ENCODE measurements around the gene GRIK3. TPM values are rescaled to one million over a fixed set of nuclear protein-coding genes. Genes with fewer than 3 reads are reported as not detected.

The GRIK3 gene
- total RNA-seq, 4 donors from 2014 or later = under 0.01 to 0.16 TPM; not detected in 2

DNA sequence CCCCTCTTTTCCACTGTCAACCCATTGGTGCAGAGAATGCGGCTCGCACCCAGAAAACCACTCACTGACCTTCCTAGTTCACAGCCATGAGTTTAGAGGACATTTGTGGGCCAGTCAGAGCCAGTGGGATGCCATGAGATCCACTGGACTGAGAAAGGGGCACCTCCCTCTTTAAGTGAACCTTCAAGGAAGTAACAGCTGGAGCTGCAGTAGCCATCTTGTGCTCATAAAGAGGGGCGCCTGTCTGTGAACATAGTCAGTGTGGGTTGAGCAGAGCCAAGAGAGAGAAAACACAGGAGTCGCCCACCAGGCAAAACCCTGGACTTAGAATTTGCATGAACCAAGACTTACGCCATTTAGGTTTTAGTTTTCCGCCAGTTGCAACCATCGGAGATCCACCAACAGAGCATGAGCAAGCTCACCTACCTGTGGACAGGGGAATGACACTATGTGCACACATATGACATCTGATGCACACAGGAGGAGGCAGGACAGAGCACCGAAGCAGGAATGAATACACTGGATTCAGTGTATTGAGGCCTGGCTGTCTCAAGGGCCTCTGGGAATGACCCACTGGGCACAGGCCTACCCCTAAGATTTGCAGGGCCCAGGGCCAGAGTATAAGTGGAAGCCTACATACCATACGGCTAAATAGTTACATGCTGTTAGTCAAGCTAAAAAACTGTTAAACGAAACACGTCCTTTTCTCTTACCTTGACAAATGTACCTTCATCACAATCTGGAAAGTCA, 151.6 kb downstream of the GRIK3 start:
- TF ChIP-seq, protein P1, sequence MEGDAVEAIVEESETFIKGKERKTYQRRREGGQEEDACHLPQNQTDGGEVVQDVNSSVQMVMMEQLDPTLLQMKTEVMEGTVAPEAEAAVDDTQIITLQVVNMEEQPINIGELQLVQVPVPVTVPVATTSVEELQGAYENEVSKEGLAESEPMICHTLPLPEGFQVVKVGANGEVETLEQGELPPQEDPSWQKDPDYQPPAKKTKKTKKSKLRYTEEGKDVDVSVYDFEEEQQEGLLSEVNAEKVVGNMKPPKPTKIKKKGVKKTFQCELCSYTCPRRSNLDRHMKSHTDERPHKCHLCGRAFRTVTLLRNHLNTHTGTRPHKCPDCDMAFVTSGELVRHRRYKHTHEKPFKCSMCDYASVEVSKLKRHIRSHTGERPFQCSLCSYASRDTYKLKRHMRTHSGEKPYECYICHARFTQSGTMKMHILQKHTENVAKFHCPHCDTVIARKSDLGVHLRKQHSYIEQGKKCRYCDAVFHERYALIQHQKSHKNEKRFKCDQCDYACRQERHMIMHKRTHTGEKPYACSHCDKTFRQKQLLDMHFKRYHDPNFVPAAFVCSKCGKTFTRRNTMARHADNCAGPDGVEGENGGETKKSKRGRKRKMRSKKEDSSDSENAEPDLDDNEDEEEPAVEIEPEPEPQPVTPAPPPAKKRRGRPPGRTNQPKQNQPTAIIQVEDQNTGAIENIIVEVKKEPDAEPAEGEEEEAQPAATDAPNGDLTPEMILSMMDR (IDR thresholded peaks at IDR 0.05; ENCODE audit: low read depth) = no peak

GRCh38 chr1:36881541-36881940, 152.8 kb downstream of the GRIK3 start:
- TF ChIP-seq, protein P1 (IDR thresholded peaks at IDR 0.05; ENCODE audit: low read depth) = no peak

GRCh38 chr1:36881068-36881405, 153.3 kb downstream of the GRIK3 start:
- TF ChIP-seq, protein P1 (IDR thresholded peaks at IDR 0.05; ENCODE audit: low read depth) = no peak

DNA sequence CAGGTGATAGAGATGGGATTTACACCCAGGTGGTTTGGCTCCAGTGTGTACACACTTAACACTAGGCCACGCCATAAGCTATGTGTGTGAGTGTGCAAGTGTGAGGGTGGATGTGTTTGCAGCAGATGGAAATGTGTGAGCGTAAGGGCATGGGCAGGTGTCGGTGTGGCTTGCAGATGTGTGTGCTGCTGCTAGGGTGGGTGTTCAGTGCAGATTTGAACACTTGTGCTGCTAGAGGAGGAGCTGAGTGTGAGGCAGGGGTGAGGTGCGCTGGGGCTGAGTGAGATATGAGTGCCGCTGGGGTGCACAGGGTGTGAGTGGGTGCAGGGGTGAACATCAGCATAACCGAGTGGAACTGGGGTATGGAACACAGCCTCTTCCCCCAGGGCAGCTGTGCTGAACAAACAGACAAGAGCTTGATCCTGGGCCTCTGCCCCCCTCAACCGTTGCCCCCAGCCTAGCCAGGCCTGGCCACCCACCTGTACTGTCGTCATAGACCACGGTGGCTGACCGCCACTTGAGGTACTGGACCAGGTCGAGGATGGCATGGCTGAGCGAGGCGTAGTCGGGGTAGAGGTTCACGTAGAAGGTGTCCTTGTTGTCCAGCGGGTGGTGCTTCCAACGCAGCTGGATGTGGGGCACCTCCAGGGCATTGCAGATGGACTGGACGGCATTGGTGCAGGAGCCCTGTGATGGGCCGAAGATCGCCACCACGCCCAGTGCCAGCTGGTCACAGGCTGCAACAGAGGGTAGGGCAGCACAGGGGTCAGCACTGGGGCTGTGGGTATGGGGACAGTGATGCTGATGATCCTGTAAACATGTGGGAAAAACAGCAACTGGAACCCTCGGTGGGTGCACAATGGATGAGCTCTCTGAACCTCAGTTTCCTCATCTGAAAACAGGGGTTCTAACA, 153.9 kb downstream of the GRIK3 start:
- TF ChIP-seq, protein P1 (IDR thresholded peaks at IDR 0.05; ENCODE audit: low read depth) = no peak

DNA sequence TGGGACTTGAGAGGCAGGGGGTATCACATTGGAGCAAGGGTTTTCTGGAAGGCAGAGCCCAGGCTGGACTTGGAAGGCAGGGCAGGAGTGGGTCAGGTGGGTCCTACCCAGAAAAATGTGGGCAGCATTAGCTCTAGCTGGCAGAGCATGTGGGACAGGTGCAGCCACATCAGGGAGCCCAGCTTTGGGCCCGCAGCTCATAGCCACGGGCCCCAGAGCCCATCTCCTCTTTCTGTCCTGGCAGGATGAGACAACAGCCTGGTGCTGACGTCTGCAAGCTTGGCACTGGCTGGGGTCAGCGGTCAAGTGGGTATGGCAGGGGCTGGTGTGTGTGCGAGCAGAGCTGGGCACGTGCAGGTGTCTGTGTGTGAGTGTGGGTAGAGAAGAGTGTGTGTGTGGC, 154.7 kb downstream of the GRIK3 start:
- TF ChIP-seq, protein P1 (IDR thresholded peaks at IDR 0.05; ENCODE audit: low read depth) = no peak

DNA sequence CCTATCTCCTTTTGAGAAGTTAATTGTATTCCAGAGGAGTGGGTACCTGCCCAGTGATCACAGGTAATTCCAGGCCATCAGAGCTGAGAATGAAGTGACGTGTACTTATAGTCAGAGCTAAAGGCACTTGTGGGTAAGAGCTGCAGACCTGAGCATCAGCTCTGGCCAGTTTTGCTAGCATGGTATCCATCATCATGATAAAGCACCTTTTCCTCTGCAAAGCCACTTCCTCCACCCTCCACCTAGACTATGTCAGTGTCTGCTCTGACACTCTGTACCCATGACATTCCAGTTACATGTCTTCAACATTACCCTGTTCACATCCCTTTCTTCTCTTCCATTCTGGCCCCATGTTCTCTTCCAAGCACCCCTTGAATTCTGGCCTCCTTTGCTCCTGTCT, 157.3 kb downstream of the GRIK3 start:
- TF ChIP-seq, protein P1 (IDR thresholded peaks at IDR 0.05; ENCODE audit: low read depth) = no peak

Measured in subcutaneous adipose tissue (tissue), 4 donors.